K562 (cell line): ENCODE data around the gene RRAGB. TPM values are rescaled to one million over a fixed set of nuclear protein-coding genes. Genes with fewer than 3 reads are reported as not detected.

ENCODE experiments used
- ATAC-seq: fragments of 200-7000 bp; cut with Tn5 transposase; 3 replicates; pipeline ENCODE4 v1.9.1; 2020; ENCODE audit warnings: moderate library complexity
- BruUV-seq: library from RNA; stranded (reverse); fragments of 400-500 nt; replicated peaks from 2 replicates; lab custom pipeline; 2021; lab: Mats Ljungman, UMichigan
- CTCF ChIA-PET: fragments of 300-600 bp; formaldehyde crosslinking; extraction: SDS; loops from one replicate; lab custom pipeline; 2021; ENCODE audit warnings: low intra/inter-chr PET ratio; lab: Yijun Ruan, JAX
- POLR2A ChIA-PET: fragments of 300-600, 350-650 bp; sonication (Branson Sonifier 250); formaldehyde crosslinking; extraction: SDS; loops from one replicate; lab custom pipeline; 2021; ENCODE audit warnings: antibody characterized with exemption, inconsistent platforms; lab: Yijun Ruan, JAX
- DNase-seq, 4 experiments: peaks; one replicate each; pipeline versions ENCODE4 v3.0.0 to v3.0.0-alpha.2; 2011 to 2018; ENCODE audit warnings: low spot score in 3 of 4, mixed read lengths in 3 of 4; ENCODE audit errors: extremely low read depth in 1 of 4
- FAIRE-seq: peaks from 2 replicates; lab custom pipeline; 2011; peaks lifted over from hg19 to GRCh38; lab: Jason Lieb, UNC
- H2AFZ ChIP-seq: 2 replicates; pipeline ENCODE4 v1.6.0; 2011; ENCODE audit warnings: low read depth, low read length, control low read depth, inconsistent platforms
- H3K27ac ChIP-seq: fragments of 200-600 bp; 3 replicates; pipeline ENCODE4 v1.8.0; 2011; ENCODE audit warnings: low read depth, mild to moderate bottlenecking, control low read depth, inconsistent platforms, low read length, moderate library complexity, mixed read lengths; ENCODE audit errors: extremely low read depth
- H3K27me3 ChIP-seq, 2 experiments: fragments of 300-600 bp in 1 of 2; 2 replicates in 1 of 2; 3 replicates in 1 of 2; pipeline versions ENCODE4 v1.6.0 to v1.8.0; 2011; ENCODE audit warnings: inconsistent platforms in 2 of 2, low read length in 2 of 2, mild to moderate bottlenecking in 1 of 2, mixed read lengths in 1 of 2, moderate library complexity in 1 of 2; ENCODE audit not compliant: control insufficient read depth in 2 of 2, insufficient read depth in 2 of 2
- H3K36me3 ChIP-seq: fragments of 300-600 bp; 3 replicates; pipeline ENCODE4 v1.8.0; 2011; ENCODE audit warnings: mild to moderate bottlenecking, low read length, inconsistent platforms; ENCODE audit not compliant: control insufficient read depth, insufficient read depth
- H3K4me1 ChIP-seq, 2 experiments: fragments of 200-600 bp in 1 of 2; replicated peaks in 1 of 2; 2 replicates in 1 of 2; 3 replicates in 1 of 2; pipeline versions ENCODE4 v1.5.1 to v1.8.0; 2011; ENCODE audit warnings: inconsistent platforms in 2 of 2, low read length in 2 of 2, mild to moderate bottlenecking in 1 of 2, mixed read lengths in 1 of 2, moderate library complexity in 1 of 2; ENCODE audit not compliant: control insufficient read depth in 2 of 2, insufficient read depth in 2 of 2
- H3K4me2 ChIP-seq: 2 replicates; pipeline ENCODE4 v1.6.1; 2011; ENCODE audit warnings: low read length, control low read depth, inconsistent platforms, mixed read lengths; ENCODE audit not compliant: insufficient read depth
- H3K4me3 ChIP-seq: fragments of 200-600 bp; sonication (generic), shearing (Covaris generic); 2 replicates; pipeline ENCODE4 v1.5.1; 2016; ENCODE audit warnings: control low read depth, inconsistent platforms
- H3K79me2 ChIP-seq: fragments of 200-600 bp; 3 replicates; pipeline ENCODE4 v1.8.0; 2011; ENCODE audit warnings: low read length, inconsistent platforms; ENCODE audit not compliant: control insufficient read depth, insufficient read depth
- H3K9ac ChIP-seq, 2 experiments: 2 replicates each; pipeline versions ENCODE4 v1.6.0 to v1.6.1; 2011; ENCODE audit warnings: low read depth in 2 of 2, low read length in 2 of 2, control low read depth in 1 of 2, inconsistent platforms in 1 of 2, mild to moderate bottlenecking in 1 of 2, mixed read lengths in 1 of 2; ENCODE audit not compliant: insufficient read depth in 1 of 2
- H3K9me1 ChIP-seq: one replicate; pipeline ENCODE4 v1.6.0; 2011; ENCODE audit warnings: inconsistent platforms, mild to moderate bottlenecking, low read length, moderate library complexity; ENCODE audit not compliant: control insufficient read depth, insufficient read depth
- H3K9me3 ChIP-seq: replicated peaks from 2 replicates; pipeline ENCODE4 v1.5.1; 2011; ENCODE audit warnings: low read depth, low read length, inconsistent platforms; ENCODE audit not compliant: control insufficient read depth, insufficient read depth
- H4K20me1 ChIP-seq: replicated peaks from 2 replicates; pipeline ENCODE4 v1.6.1; 2011; ENCODE audit warnings: low read length, inconsistent platforms, mixed read lengths; ENCODE audit not compliant: control insufficient read depth, insufficient read depth
- BRD4 ChIP-seq: fragments of 200-600 bp; sonication (generic); IDR thresholded peaks from 2 replicates; pipeline ENCODE4 v1.6.1; 2017; ENCODE audit warnings: inconsistent platforms
- COPS2 ChIP-seq: fragments of 450-650 bp; conservative IDR thresholded peaks from 2 replicates; pipeline ENCODE4 v1.6.1; 2016; ENCODE audit warnings: mild to moderate bottlenecking, moderate library complexity
- ESRRA ChIP-seq: fragments of 450-650 bp; IDR thresholded peaks from 2 replicates; pipeline ENCODE4 v1.6.1; 2014; ENCODE audit warnings: low read depth, mild to moderate bottlenecking, moderate library complexity, borderline replicate concordance
- FOSL1 ChIP-seq: fragments of 200-800 bp; sonication (Bioruptor generic); conservative IDR thresholded peaks from 2 replicates; pipeline ENCODE4 v1.6.1; 2016; ENCODE audit warnings: missing genetic modification characterization, missing compliant biosample characterization
- NBN ChIP-seq: fragments of 450-650 bp; IDR thresholded peaks from 2 replicates; pipeline ENCODE4 v1.6.1; 2016; ENCODE audit warnings: low read depth, mild to moderate bottlenecking
- PRPF4 ChIP-seq: fragments of 200-400 bp; formaldehyde crosslinking; IDR thresholded peaks from one replicate; pipeline ENCODE4 v1.6.1; 2017; ENCODE audit warnings: low read length, low read depth, mild to moderate bottlenecking; ENCODE audit not compliant: insufficient read depth, poor library complexity, severe bottlenecking
- SMARCC2 ChIP-seq: fragments of 450-650 bp; IDR thresholded peaks from 2 replicates; pipeline ENCODE4 v1.6.1; 2017; ENCODE audit warnings: antibody characterized with exemption, moderate library complexity, mild to moderate bottlenecking, low read depth
- TCF3 ChIP-seq: sonication (generic); formaldehyde crosslinking; IDR thresholded peaks from 2 replicates; pipeline ENCODE4 v1.4.0; 2020; ENCODE audit warnings: mild to moderate bottlenecking, missing genetic modification reagents
- ZBTB7A ChIP-seq: IDR thresholded peaks from 2 replicates; pipeline ENCODE4 v1.6.1; 2011; ENCODE audit warnings: low read depth, mild to moderate bottlenecking, low read length, moderate library complexity, borderline replicate concordance; ENCODE audit not compliant: control insufficient read depth
- ZNF583 ChIP-seq: fragments of 250-450 bp; sonication (Bioruptor Pico); IDR thresholded peaks from 2 replicates; pipeline ENCODE4 v1.4.0; 2020
- WGBS: fragments of 100-300 bp; shearing (Covaris generic); methylation state at CpG from one replicate; pipeline ENCODE4 v1.1.6; 2016; ENCODE audit warnings: low coverage, mixed read lengths; ENCODE audit not compliant: insufficient coverage; ENCODE audit errors: missing lambda C conversion rate; 5-methylcytosine and 5-hydroxymethylcytosine counted together
- in situ Hi-C: fragments of 300-500 bp; cut with MboI; formaldehyde crosslinking; loops from 4 replicates; pipeline ENCODE4 v1.15.0; 2018; ENCODE audit warnings: inconsistent platforms, mixed read lengths
- intact Hi-C: fragments of 100-400 bp; cut with micrococcal nuclease; formaldehyde crosslinking; loops from 2 replicates; pipeline ENCODE4 v1.14.2; 2022
- polyA plus RNA-seq, 8 experiments: library from polyadenylated mRNA; depleted of rRNA in 4 of 8; stranded (reverse) in 5 of 8; unstranded in 3 of 8; fragments of >200 nt; fragmentation: Nextera tagmentation in 2 of 8; fragmentation: Illumina TruSeq in 1 of 8; extraction: Ambion mirVana in 2 of 8; extraction: Trizol in 1 of 8; gene quantifications; 2 replicates each; pipeline versions ENCODE4 v1.2.1 to v1.2.3, GENCODE V29; 2011 to 2014; ENCODE audit warnings: inconsistent platforms in 1 of 8, missing spikeins in 1 of 8
- total RNA-seq, 7 experiments: library from RNA; depleted of rRNA in 6 of 7; stranded (reverse); fragments of >200 nt in 6 of 7; fragmentation: Illumina TruSeq in 2 of 7; extraction: Trizol in 2 of 7; gene quantifications; 2 replicates each; pipeline versions ENCODE4 v1.2.1 to v1.2.3, GENCODE V29; 2011 to 2021; ENCODE audit warnings: low replicate concordance in 1 of 7

The RRAGB gene
- total and polyA plus RNA-seq, 9 of the 15 experiments (the other 6 are each of a cell fraction or from before 2014, with no cell fraction given), result 5.6 to 15.6 (median 9.1) TPM

DNA sequence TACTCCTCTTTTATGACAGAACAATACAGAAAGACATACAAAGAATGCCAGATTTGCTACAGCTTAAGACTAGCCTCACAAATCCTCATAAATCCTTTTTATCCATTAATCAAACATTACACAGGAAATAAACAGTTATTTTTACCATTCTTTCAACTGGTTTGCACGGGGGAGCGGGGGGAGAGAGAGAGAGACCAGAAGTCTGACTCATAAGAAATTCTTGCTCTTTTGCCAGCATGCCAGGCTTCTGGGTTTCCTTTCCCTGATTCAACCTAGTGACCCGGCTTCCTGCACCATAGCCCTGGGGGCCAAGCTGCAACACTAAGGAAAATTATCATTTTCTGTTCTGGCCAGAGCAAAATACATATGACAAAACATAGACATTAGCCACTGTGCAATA is 6.8 kb upstream of the RRAGB start:
- Histone ChIP-seq H3K9ac (no peak overlapping the region), H4K20me1 (no peaks in the 10 kb centered on the region), H3K27me3 (no peaks in the 10 kb centered on the region), H3K79me2 (no peaks in the 10 kb centered on the region), H3K36me3 (no peaks in the 10 kb centered on the region), H2AFZ (no peak overlapping the region), H3K9me3 (no peaks in the 10 kb centered on the region), H3K27ac (no peak overlapping the region), H3K4me3 (no peak overlapping the region), H3K9me1 (no peaks in the 10 kb centered on the region), H3K4me1 (no peaks in the 10 kb centered on the region), H3K4me2 (no peak overlapping the region)
- in situ Hi-C loops (no loop called here), intact Hi-C loops (loop anchor here (10.0 kb wide), 1 partner anchor 256 kb away; the partner anchor contains the start of gene MAGEH1)
- TF ChIP-seq SMARCC2 (no peak), PRPF4 (no peak), NBN (no peak), FOSL1 (no peak), ZNF583 (no peak), BRD4 (no peak), ESRRA (no peak), TCF3 (CRISPR knock-in tag) (no peak), COPS2 (no peak), ZBTB7A (no peak)
- ChIA-PET CTCF (no interaction called here), POLR2A (interaction anchor here (0.6 kb wide), 1 partner anchor 1334 kb away, joined by 3 read pairs; no protein-coding TSS in a partner anchor)
- FAIRE-seq (no peak), DNase-seq (no peak), ATAC-seq (no peak)
- BruUV-seq, result no TSS peak
- 7% methylated on average over 2 of the region's 3 CpGs for WGBS
